ENCODE data around the gene PPIE. TPM values are rescaled to one million over a fixed set of nuclear protein-coding genes. Genes with fewer than 3 reads are reported as not detected.
"Not testable (repeated sequence)": the region's sequence is repeated elsewhere in the genome, so short reads cannot be mapped to it uniquely, and the experiment has no call there.

PPIE gene
- polyA plus RNA-seq, 6 donors from 2014 or later, result 52.8 to 118 (median 82.0) TPM

- not testable (repeated sequence) for H3K4me3 Mint-ChIP-seq; H3K27me3 Mint-ChIP-seq; DNase-seq; H3K36me3 Mint-ChIP-seq; H3K4me1 Mint-ChIP-seq; H3K27ac Mint-ChIP-seq; ATAC-seq (ENCODE audit: low read depth in 2 of 2); H3K9me3 Mint-ChIP-seq
These were observed 27.8 kb downstream of the PPIE start for GRCh38 chr1:39766466-39766865.

- DNase-seq; H3K27ac Mint-ChIP-seq; H3K4me1 Mint-ChIP-seq; H3K4me3 Mint-ChIP-seq; H3K9me3 Mint-ChIP-seq; H3K27me3 Mint-ChIP-seq; H3K36me3 Mint-ChIP-seq; ATAC-seq (ENCODE audit: low read depth in 2 of 2): not testable (repeated sequence)
These were observed 30.8 kb downstream of the PPIE start for GRCh38 chr1:39769502-39769901.

GRCh38 chr1:39770100-39771021 lies 31.7 kb downstream of the PPIE start:
- H3K9me3 Mint-ChIP-seq, H3K36me3 Mint-ChIP-seq, H3K27me3 Mint-ChIP-seq, H3K4me1 Mint-ChIP-seq: not testable (repeated sequence)
- Mint-ChIP-seq H3K4me3 (peak overlapping the region in 4 of 8 donors; percentile 8 to 63 (median 44)), H3K27ac (peak overlapping the region in 1 of 6 donors; percentile 70)
- ATAC-seq (ENCODE audit: low read depth in 2 of 2) (peak; percentile 46 to 56), DNase-seq (peak; percentile 41)

GRCh38 chr1:39771022-39771532 lies 32.4 kb downstream of the PPIE start, which contains the start of gene OXCT2:
Gene OXCT2 (minus strand): TSS chr1:39771348. CDS start chr1:39771255, 93 bp downstream.
- not testable (repeated sequence) for H3K36me3 Mint-ChIP-seq, DNase-seq, H3K27me3 Mint-ChIP-seq, H3K9me3 Mint-ChIP-seq, H3K4me1 Mint-ChIP-seq
- H3K27ac Mint-ChIP-seq, result peak within 1 kb of the TSS in 1 of 6 donors; percentile 70
- peak; percentile 58 to 62 for ATAC-seq (ENCODE audit: low read depth in 2 of 2)
- H3K4me3 Mint-ChIP-seq, result peak within 1 kb of the TSS in 4 of 8 donors; percentile 8 to 63 (median 44)

GRCh38 chr1:39773369-39773979 lies 34.8 kb downstream of the PPIE start:
- not testable (repeated sequence) for DNase-seq, H3K36me3 Mint-ChIP-seq, H3K9me3 Mint-ChIP-seq, H3K4me1 Mint-ChIP-seq, H3K4me3 Mint-ChIP-seq, H3K27ac Mint-ChIP-seq
- ATAC-seq (ENCODE audit: low read depth in 2 of 2), result peak; percentile 43 to 46
- peaks cover 4 to 15% (median 6%) of the 10 kb centered on the region in 3 donors for H3K27me3 Mint-ChIP-seq

GRCh38 chr1:39775141-39775540 lies 36.5 kb downstream of the PPIE start:
- H3K27me3 Mint-ChIP-seq, result peaks cover 8 to 20% (median 11%) of the 10 kb centered on the region in 3 donors
- H3K4me1 Mint-ChIP-seq; ATAC-seq (ENCODE audit: low read depth in 2 of 2); H3K9me3 Mint-ChIP-seq; DNase-seq; H3K36me3 Mint-ChIP-seq: not testable (repeated sequence)
- peak overlapping the region in 1 of 6 donors; percentile 69 for H3K27ac Mint-ChIP-seq
- peak overlapping the region in 1 of 8 donors; percentile 54 for H3K4me3 Mint-ChIP-seq

GRCh38 chr1:39775676-39776399 lies 37.2 kb downstream of the PPIE start:
- peaks cover 8 to 15% (median 9%) of the 10 kb centered on the region in 3 donors for H3K27me3 Mint-ChIP-seq
- not testable (repeated sequence) for H3K36me3 Mint-ChIP-seq; H3K4me1 Mint-ChIP-seq; DNase-seq; ATAC-seq (ENCODE audit: low read depth in 2 of 2); H3K9me3 Mint-ChIP-seq
- peak overlapping the region in 3 of 6 donors; percentile 63 to 95 (median 82) for H3K27ac Mint-ChIP-seq
- peak overlapping the region in 2 of 8 donors; percentile 54 to 65 for H3K4me3 Mint-ChIP-seq

- no peaks in the 10 kb centered on the region for H3K9me3 Mint-ChIP-seq
- peak overlapping the region in 3 of 6 donors; percentile 63 to 95 (median 82) for H3K27ac Mint-ChIP-seq
- DNase-seq (no peak), ATAC-seq (ENCODE audit: low read depth in 2 of 2) (no peak)
- H3K4me1 Mint-ChIP-seq, result peaks cover 0 to 5% (median 3%) of the 10 kb centered on the region in 3 donors
- no peaks in the 10 kb centered on the region for H3K36me3 Mint-ChIP-seq
- peak overlapping the region in 2 of 8 donors; percentile 32 to 65 for H3K4me3 Mint-ChIP-seq
- H3K27me3 Mint-ChIP-seq, result peaks cover 8 to 15% (median 14%) of the 10 kb centered on the region in 3 donors
These were observed 37.7 kb downstream of the PPIE start for GRCh38 chr1:39776400-39776713.

GRCh38 chr1:39776886-39777285 lies 38.2 kb downstream of the PPIE start:
- H3K9me3 Mint-ChIP-seq, result no peaks in the 10 kb centered on the region
- H3K4me3 Mint-ChIP-seq, result no peak overlapping the region
- no peaks in the 10 kb centered on the region for H3K36me3 Mint-ChIP-seq
- ATAC-seq (ENCODE audit: low read depth in 2 of 2) (no peak), DNase-seq (no peak)
- peaks cover 8 to 16% (median 15%) of the 10 kb centered on the region in 3 donors for H3K27me3 Mint-ChIP-seq
- peak overlapping the region in 1 of 6 donors; percentile 95 for H3K27ac Mint-ChIP-seq
- H3K4me1 Mint-ChIP-seq, result peaks cover 0 to 5% (median 3%) of the 10 kb centered on the region in 3 donors

GRCh38 chr1:39777306-39777705 lies 38.6 kb downstream of the PPIE start:
- H3K27ac Mint-ChIP-seq, result peak overlapping the region in 2 of 6 donors; percentile 78 to 95
- H3K9me3 Mint-ChIP-seq, result no peaks in the 10 kb centered on the region
- H3K27me3 Mint-ChIP-seq, result peaks cover 8 to 16% (median 15%) of the 10 kb centered on the region in 3 donors
- DNase-seq (no peak), ATAC-seq (ENCODE audit: low read depth in 2 of 2) (no peak)
- no peak overlapping the region for H3K4me3 Mint-ChIP-seq
- no peaks in the 10 kb centered on the region for H3K36me3 Mint-ChIP-seq
- peaks cover 0 to 5% (median 3%) of the 10 kb centered on the region in 3 donors for H3K4me1 Mint-ChIP-seq

GRCh38 chr1:39777896-39778295 lies 39.2 kb downstream of the PPIE start:
- not testable (repeated sequence) for H3K9me3 Mint-ChIP-seq; H3K4me3 Mint-ChIP-seq; ATAC-seq (ENCODE audit: low read depth in 2 of 2); H3K36me3 Mint-ChIP-seq; DNase-seq; H3K4me1 Mint-ChIP-seq
- peak overlapping the region in 1 of 6 donors; percentile 26 for H3K27ac Mint-ChIP-seq
- H3K27me3 Mint-ChIP-seq, result peaks cover 10 to 16% (median 15%) of the 10 kb centered on the region in 3 donors

- not testable (repeated sequence) for H3K36me3 Mint-ChIP-seq; DNase-seq; ATAC-seq (ENCODE audit: low read depth in 2 of 2); H3K27ac Mint-ChIP-seq; H3K4me3 Mint-ChIP-seq; H3K4me1 Mint-ChIP-seq; H3K9me3 Mint-ChIP-seq
- H3K27me3 Mint-ChIP-seq, result peaks cover 15 to 17% (median 16%) of the 10 kb centered on the region in 3 donors
These were observed 39.9 kb downstream of the PPIE start for GRCh38 chr1:39778463-39779099.

GRCh38 chr1:39779137-39779536 lies 40.5 kb downstream of the PPIE start:
- peak overlapping the region in 1 of 6 donors; percentile 54 for H3K27ac Mint-ChIP-seq

More at GRCh38 chr1:39779137-39779536, 40.5 kb downstream of the PPIE start:
- no peak for DNase-seq
- Mint-ChIP-seq H3K27me3 (peaks cover 15 to 22% (median 16%) of the 10 kb centered on the region in 3 donors), H3K9me3 (no peaks in the 10 kb centered on the region), H3K36me3 (no peaks in the 10 kb centered on the region), H3K4me3 (no peak overlapping the region), H3K4me1 (peaks cover 0 to 5% (median 3%) of the 10 kb centered on the region in 3 donors)
- ATAC-seq (ENCODE audit: low read depth in 2 of 2), result no peak

Measured in naive B cell (primary cell).